Aorta (tissue), 5 donors: Measurements from ENCODE around the gene GBE1. TPM values are rescaled to one million over a fixed set of nuclear protein-coding genes. Genes with fewer than 3 reads are reported as not detected.
"Not testable (repeated sequence)": the region's sequence is repeated elsewhere in the genome, so short reads cannot be mapped to it uniquely, and the experiment has no call there.

ENCODE experiments used
- ATAC-seq: fragments of 200-7000 bp; cut with Tn5 transposase; one replicate; pipeline ENCODE4 v1.9.1; 2022; ENCODE audit warnings: moderate library complexity; ENCODE audit not compliant: low FRiP score
- DNase-seq, 2 donors: peaks; one replicate each; pipeline ENCODE4 v3.0.0-alpha.2; 2020
- H3K27ac ChIP-seq, 2 donors: one replicate each; pipeline ENCODE4 v1.5.1; 2013; ENCODE audit warnings: low read length in 2 of 2, mild to moderate bottlenecking in 2 of 2, moderate library complexity in 2 of 2, control low read depth in 1 of 2, inconsistent platforms in 1 of 2, low read depth in 1 of 2
- H3K27me3 ChIP-seq, 2 donors: one replicate each; pipeline ENCODE4 v1.6.1; 2013; ENCODE audit warnings: control low read depth in 1 of 2, low read length in 1 of 2, mild to moderate bottlenecking in 1 of 2, moderate library complexity in 1 of 2; ENCODE audit not compliant: insufficient read depth in 2 of 2, control insufficient read depth in 1 of 2
- H3K36me3 ChIP-seq, 2 donors: one replicate each; pipeline ENCODE4 v1.6.1; 2013; ENCODE audit warnings: control low read depth in 1 of 2, low read length in 1 of 2, mild to moderate bottlenecking in 1 of 2; ENCODE audit not compliant: insufficient read depth in 2 of 2, control insufficient read depth in 1 of 2
- H3K4me1 ChIP-seq, 2 donors: one replicate each; pipeline ENCODE4 v1.6.1; 2013; ENCODE audit warnings: low read length in 2 of 2, control low read depth in 1 of 2, mild to moderate bottlenecking in 1 of 2, moderate library complexity in 1 of 2; ENCODE audit not compliant: insufficient read depth in 2 of 2, control insufficient read depth in 1 of 2
- H3K4me3 ChIP-seq, 2 donors: one replicate each; pipeline ENCODE4 v1.5.1; 2013; ENCODE audit warnings: low read length in 2 of 2, control low read depth in 1 of 2, mild to moderate bottlenecking in 1 of 2
- H3K9me3 ChIP-seq: one replicate; pipeline ENCODE4 v1.6.1; 2013; ENCODE audit warnings: mild to moderate bottlenecking, low read length; ENCODE audit not compliant: control insufficient read depth
- WGBS, 2 donors: extraction: QIAGEN DNeasy Blood & Tissue Kit; methylation state at CpG; one replicate each; pipeline ENCODE4 v1.1.7; 2013; 5-methylcytosine and 5-hydroxymethylcytosine counted together
- intact Hi-C, 2 donors: fragments of 100-400 bp; cut with DNase I; formaldehyde crosslinking; loops; one replicate each; pipeline versions ENCODE4 v1.14.2 to v1.15.0; 2022
- polyA plus RNA-seq, 2 donors: library from polyadenylated mRNA; stranded (reverse); fragments of 200-250 nt; gene quantifications; one replicate each; pipeline ENCODE4 v1.2.3, GENCODE V29; 2013
- total RNA-seq, 2 donors: library from RNA; stranded (reverse); fragmentation: NEBNext Ultra II Directional; extraction: Animal tissue kit (Norgen Biotek cat#: 25700); gene quantifications; one replicate each; pipeline ENCODE4 v1.2.1, GENCODE V29; 2021
- donor health status: healthy with polysubstance abuse.
- donor health status: Bipolar disorder and iron deficiency.
- donor health status: DM: no; HTN: no; CAD: no.
- donor health status: DM: no; HTN: no; CAD: no.
- donor health status: DM: yes; HTN: yes; CAD: no.

GBE1 gene
- total and polyA plus RNA-seq, 4 donors, result 29.3 to 103 (median 58.0) TPM

DNA sequence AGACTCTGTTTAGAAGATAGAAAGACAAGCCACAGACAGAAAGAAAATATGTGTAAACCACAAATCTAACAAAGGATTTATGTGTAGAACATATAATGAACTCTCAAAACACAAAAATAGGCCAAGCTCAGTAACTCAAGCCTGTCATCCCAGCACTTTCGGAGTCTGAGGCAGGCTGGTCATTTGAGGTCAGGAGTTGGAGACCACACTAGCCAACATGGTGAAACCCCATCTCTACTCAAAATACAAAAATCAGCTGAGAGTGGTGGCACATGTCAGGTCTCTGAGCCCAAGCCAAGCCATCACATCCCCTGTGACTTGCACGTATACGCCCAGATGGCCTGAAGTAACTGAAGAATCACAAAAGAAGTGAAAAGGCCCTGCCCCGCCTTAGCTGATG is 14.2 kb downstream of the GBE1 start:
- ATAC-seq, intact Hi-C loops, H3K4me1 ChIP-seq, DNase-seq, H3K27me3 ChIP-seq, H3K36me3 ChIP-seq, H3K4me3 ChIP-seq, H3K27ac ChIP-seq, H3K9me3 ChIP-seq: not testable (repeated sequence)
- 68 to 77% methylated on average over 4 of the region's 4 CpGs for WGBS, 2 donors

GRCh38 chr3:81744366-81744765 is 17.1 kb downstream of the GBE1 start:
- Histone ChIP-seq H3K4me1 (peaks cover 0 to 3% of the 10 kb centered on the region in 2 donors), H3K9me3 (no peaks in the 10 kb centered on the region), H3K27me3 (no peaks in the 10 kb centered on the region), H3K4me3 (no peak overlapping the region), H3K27ac (no peak overlapping the region), H3K36me3 (no peaks in the 10 kb centered on the region)
- ATAC-seq (peak; percentile 87), DNase-seq (no peak)
- intact Hi-C loops, result no loop called here

DNA sequence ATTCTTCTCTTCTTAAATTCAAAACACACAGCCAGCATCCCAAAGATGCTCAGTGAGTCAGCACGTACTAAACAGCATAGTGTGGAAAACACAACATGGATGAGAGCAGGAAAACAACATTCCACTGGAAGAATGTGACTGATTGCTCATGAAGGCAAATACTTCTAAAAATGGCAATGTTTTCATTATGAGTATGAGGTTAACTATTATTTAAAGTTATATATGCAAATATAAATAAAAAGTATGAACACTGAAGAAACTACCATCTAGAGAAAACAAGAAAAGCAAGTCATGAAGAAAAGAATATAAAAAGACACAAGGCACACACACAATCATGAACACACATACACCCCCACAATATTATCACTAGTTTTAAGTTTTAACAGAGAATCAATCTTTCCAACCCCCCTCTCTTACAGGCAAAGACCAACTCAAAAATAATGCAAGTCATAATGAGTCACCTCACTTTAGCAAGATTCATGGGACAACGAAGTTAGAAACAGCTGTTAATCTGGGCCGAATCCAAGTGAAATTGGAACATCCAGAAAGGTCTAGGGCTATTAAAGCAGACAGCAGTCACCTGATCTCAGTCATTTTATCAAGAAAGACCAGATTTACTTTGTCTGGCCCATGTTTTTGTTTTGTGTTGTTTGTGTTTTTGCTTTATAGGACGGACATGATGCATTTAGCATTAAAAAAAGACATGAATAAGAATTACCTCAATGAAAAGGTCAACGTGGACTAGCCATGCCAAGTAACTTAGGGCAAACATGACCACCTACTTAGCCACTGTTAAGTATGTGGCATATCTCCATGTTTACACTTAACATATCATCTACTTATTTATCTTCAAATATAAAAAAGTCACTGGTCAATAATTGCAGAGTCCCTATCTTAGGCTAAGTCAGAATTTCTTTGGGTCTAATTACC is 18.1 kb downstream of the GBE1 start:
- WGBS, 2 donors, result 29 to 30% methylated on average over 5 of the region's 5 CpGs
- Histone ChIP-seq H3K36me3 (no peaks in the 10 kb centered on the region), H3K4me1 (peaks cover 1 to 6% of the 10 kb centered on the region in 2 donors), H3K4me3 (no peak overlapping the region), H3K27me3 (no peaks in the 10 kb centered on the region), H3K27ac (peak overlapping the region; percentile 59 to 98), H3K9me3 (no peaks in the 10 kb centered on the region)
- ATAC-seq (peak; percentile 81), DNase-seq (no peak)
- intact Hi-C loops, result loop anchor here in 1 of 2 donors (2.0 kb wide), 1 partner anchor 17 kb away; the partner anchor contains the start of gene GBE1

DNA sequence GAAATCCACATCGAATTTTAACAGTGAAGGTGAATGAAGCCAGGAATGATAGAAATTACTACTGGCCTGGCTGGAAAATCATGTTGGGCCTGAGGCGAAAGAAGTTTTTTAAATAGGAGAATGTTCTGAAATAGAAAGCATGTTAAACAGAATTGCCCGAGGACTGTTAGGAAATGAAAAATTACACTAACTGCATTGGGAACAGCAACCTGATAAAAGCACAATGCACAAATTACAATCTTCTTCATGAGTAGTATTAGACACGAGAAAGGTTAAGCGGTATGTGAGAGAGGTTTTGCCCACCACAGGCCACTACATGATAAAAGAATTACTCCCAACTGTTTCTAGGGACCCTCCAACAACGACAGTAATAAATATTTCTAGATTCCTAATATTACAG is 18.9 kb downstream of the GBE1 start:
- 20% methylated on average over 6 of the region's 6 CpGs for WGBS, 2 donors
- Histone ChIP-seq H3K4me3 (peak overlapping the region in 1 of 2 donors; percentile 41), H3K36me3 (no peaks in the 10 kb centered on the region), H3K4me1 (peaks cover 1 to 6% of the 10 kb centered on the region in 2 donors), H3K27ac (peak overlapping the region; percentile 68 to 98), H3K9me3 (no peaks in the 10 kb centered on the region), H3K27me3 (no peaks in the 10 kb centered on the region)
- intact Hi-C loops, result loop anchor here in 1 of 2 donors (2.0 kb wide), 1 partner anchor 18 kb away; the partner anchor contains the start of gene GBE1
- ATAC-seq, result peak; percentile 34
- DNase-seq, result no peak

DNA sequence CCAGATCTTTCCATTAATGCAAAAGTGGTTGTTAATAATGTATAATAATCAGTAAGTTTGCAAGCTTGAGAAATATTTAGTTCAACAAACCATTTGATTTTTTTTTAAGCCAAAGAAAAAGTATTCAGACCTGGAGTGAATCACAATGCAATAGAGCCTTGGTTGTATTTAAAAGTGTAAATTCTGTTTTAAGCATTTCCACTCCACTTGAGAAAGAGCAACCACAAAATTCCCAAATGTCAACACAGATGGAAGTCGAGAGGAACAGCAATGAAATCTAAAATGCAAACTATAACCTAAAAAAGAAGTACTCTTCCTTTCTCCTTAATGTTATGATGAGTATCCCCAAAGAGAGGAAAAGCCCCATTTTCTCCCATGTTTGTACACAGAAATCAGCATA is 20.2 kb downstream of the GBE1 start:
- DNase-seq, result no peak
- no peak for ATAC-seq
- Histone ChIP-seq H3K4me1 (peaks cover 1 to 6% of the 10 kb centered on the region in 2 donors), H3K27me3 (no peaks in the 10 kb centered on the region), H3K36me3 (no peaks in the 10 kb centered on the region), H3K27ac (no peak overlapping the region), H3K4me3 (no peak overlapping the region), H3K9me3 (no peaks in the 10 kb centered on the region)
- intact Hi-C loops, result no loop called here
- 3 to 13% methylated on average over 1 of the region's 1 CpG for WGBS, 2 donors

- Histone ChIP-seq H3K9me3 (no peaks in the 10 kb centered on the region), H3K27me3 (no peaks in the 10 kb centered on the region), H3K4me3 (no peak overlapping the region), H3K27ac (peak overlapping the region in 1 of 2 donors; percentile 28), H3K4me1 (peaks cover 1 to 6% of the 10 kb centered on the region in 2 donors), H3K36me3 (no peaks in the 10 kb centered on the region)
- intact Hi-C loops, result no loop called here
- no peak for ATAC-seq
- no peak for DNase-seq
- WGBS, 2 donors, result 17 to 31% methylated on average over 1 of the region's 1 CpG
These were observed 20.7 kb downstream of the GBE1 start for GRCh38 chr3:81740731-81741130.

DNA sequence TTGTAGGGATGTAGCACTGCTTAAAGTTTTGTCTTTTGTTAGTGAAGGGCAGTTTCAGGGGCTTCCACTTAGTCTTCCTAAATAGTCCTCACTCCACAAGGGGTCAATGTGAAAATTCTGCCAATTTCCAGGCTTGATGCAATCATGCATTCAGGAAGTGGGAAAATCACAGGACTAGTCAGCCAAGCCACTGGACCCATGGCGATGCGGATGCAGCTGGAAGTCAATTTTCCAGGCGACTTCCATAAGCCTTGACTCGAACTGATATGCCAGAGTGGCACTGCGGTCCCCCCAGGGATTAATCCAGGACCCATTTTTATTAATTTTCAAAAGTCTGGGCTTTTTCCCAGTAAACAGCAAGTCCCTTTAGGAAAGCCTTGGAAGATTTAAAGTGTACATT is 26.1 kb downstream of the GBE1 start:
- Histone ChIP-seq H3K9me3 (no peaks in the 10 kb centered on the region), H3K4me3 (no peak overlapping the region), H3K27ac (no peak overlapping the region), H3K27me3 (no peaks in the 10 kb centered on the region), H3K4me1 (peaks cover 1 to 9% of the 10 kb centered on the region in 2 donors), H3K36me3 (no peaks in the 10 kb centered on the region)
- intact Hi-C loops, result no loop called here
- WGBS, 2 donors, result 94 to 96% methylated on average over 5 of the region's 5 CpGs
- no peak for DNase-seq
- no peak for ATAC-seq

GRCh38 chr3:81734742-81735141 is 26.7 kb downstream of the GBE1 start:
- ATAC-seq, result no peak

DNA sequence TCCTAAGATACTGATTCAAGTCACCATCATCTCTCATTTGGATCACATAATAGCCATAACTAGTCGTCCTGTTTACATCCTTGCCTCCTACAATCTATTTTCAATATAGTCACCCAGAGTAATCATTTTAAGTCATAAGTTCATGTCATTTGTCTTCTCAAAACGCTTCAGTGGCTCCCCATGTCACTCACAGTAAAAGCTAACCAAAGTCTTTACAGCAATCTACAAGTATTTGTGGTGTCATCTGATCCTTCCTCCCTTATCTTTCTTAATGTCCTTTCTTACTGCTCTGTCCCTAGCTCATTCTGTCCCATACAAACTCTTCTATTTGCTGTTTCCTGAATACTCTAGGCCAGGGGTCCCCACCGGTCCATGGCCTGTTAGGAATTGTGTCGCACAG is 28.8 kb downstream of the GBE1 start:
- intact Hi-C loops, result no loop called here
- Histone ChIP-seq H3K9me3 (no peaks in the 10 kb centered on the region), H3K4me1 (peaks cover 3 to 8% of the 10 kb centered on the region in 2 donors), H3K27me3 (no peaks in the 10 kb centered on the region), H3K36me3 (no peaks in the 10 kb centered on the region), H3K4me3 (no peak overlapping the region), H3K27ac (no peak overlapping the region)
- DNase-seq, result no peak
- WGBS, 2 donors, result 91 to 92% methylated on average over 4 of the region's 4 CpGs
- ATAC-seq, result no peak

More at GRCh38 chr3:81734742-81735141, 26.7 kb downstream of the GBE1 start:
- intact Hi-C loops, result no loop called here
- WGBS, 2 donors, result 96% methylated on average over 1 of the region's 1 CpG
- H3K36me3 ChIP-seq, result no peaks in the 10 kb centered on the region
- no peak overlapping the region for H3K4me3 ChIP-seq
- H3K27ac ChIP-seq, result no peak overlapping the region
- peaks cover 1 to 11% of the 10 kb centered on the region in 2 donors for H3K4me1 ChIP-seq
- no peaks in the 10 kb centered on the region for H3K27me3 ChIP-seq
- DNase-seq, result no peak
- H3K9me3 ChIP-seq, result no peaks in the 10 kb centered on the region
